H4 (cell line): ENCODE measurements around the gene LRRC45. TPM values are rescaled to one million over a fixed set of nuclear protein-coding genes. Genes with fewer than 3 reads are reported as not detected.

Experiments used
- DNase-seq: peaks from one replicate; pipeline ENCODE4 v3.0.0-alpha.2; 2015; ENCODE audit warnings: low spot score
- total RNA-seq: library from RNA; depleted of rRNA; stranded (reverse); fragments of >200 nt; shearing (Covaris generic); gene quantifications from 2 replicates; pipeline ENCODE4 v1.2.3, GENCODE V29; 2014

The LRRC45 gene
- total RNA-seq, 1 experiment from 2014 or later = 7.3 TPM

- no peak for DNase-seq
Measured at GRCh38 chr17:82062076-82062983, 39.2 kb downstream of the LRRC45 start.

GRCh38 chr17:82062984-82063368 lies 39.9 kb downstream of the LRRC45 start:
- no peak for DNase-seq

- no peak for DNase-seq
Measured at GRCh38 chr17:82063424-82064415, 40.6 kb downstream of the LRRC45 start.

- no peak for DNase-seq
Measured at GRCh38 chr17:82064433-82065192, 41.5 kb downstream of the LRRC45 start.

- DNase-seq = no peak
Measured at GRCh38 chr17:82065193-82065637, 42.1 kb downstream of the LRRC45 start.

GRCh38 chr17:82065638-82066303 lies 42.7 kb downstream of the LRRC45 start, which contains the start of gene DUS1L:
Gene DUS1L (minus strand): TSS chr17:82065804. CDS start chr17:82065059, 745 bp downstream.
- DNase-seq = no peak

GRCh38 chr17:82070611-82071010 lies 47.5 kb downstream of the LRRC45 start:
- DNase-seq = no peak

GRCh38 chr17:82072827-82073226 lies 49.7 kb downstream of the LRRC45 start:
- DNase-seq = no peak

GRCh38 chr17:82073446-82073845 lies 50.3 kb downstream of the LRRC45 start:
- DNase-seq = no peak

- DNase-seq = no peak
Measured at GRCh38 chr17:82076018-82076784, 53.1 kb downstream of the LRRC45 start.

GRCh38 chr17:82076785-82077591 lies 53.9 kb downstream of the LRRC45 start:
- DNase-seq = no peak

GRCh38 chr17:82077617-82078358 lies 54.7 kb downstream of the LRRC45 start:
- no peak for DNase-seq

- no peak for DNase-seq
Measured at GRCh38 chr17:82078433-82078832, 55.3 kb downstream of the LRRC45 start.

GRCh38 chr17:82079001-82079677 lies 56.0 kb downstream of the LRRC45 start:
- no peak for DNase-seq

GRCh38 chr17:82080048-82080788 lies 57.1 kb downstream of the LRRC45 start:
- no peak for DNase-seq
